Limb (tissue), 2 donors: ENCODE measurements around the gene MED28.
A peak's percentile ranks its signal among the peaks of the same experiment; 100 is the strongest.
"Not testable (repeated sequence)": the region's sequence is repeated elsewhere in the genome, so short reads cannot be mapped to it uniquely, and the experiment has no call there.

Experiments used
- DNase-seq, 2 donors: peaks; one replicate each; pipeline ENCODE4 v3.0.0-alpha.2; 2016; ENCODE audit errors: extremely low spot score in 2 of 2

The MED28 gene

GRCh38 chr4:17616283-17616682 is 1.8 kb downstream of the MED28 start:
- no peak for DNase-seq

DNA sequence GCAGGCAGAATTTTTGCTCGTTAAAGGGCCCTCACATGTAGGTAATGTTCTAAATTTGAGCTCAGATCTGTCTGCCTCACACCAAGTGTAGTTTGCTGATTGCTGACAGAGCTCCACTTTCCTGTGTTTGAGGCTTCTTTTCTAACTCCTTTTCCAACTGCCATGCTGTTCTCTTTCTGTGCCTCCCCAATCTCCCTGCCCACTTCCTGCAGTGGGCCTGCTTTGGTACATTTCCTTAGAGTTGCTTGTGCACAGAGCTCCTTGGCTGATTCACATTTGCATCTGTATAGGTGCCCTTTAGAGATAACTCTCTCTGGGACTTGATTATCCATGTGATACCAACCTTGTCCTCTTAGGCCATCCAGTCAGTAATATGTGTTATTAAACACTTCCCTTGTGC is 4.5 kb downstream of the MED28 start:
- no peak for DNase-seq

DNA sequence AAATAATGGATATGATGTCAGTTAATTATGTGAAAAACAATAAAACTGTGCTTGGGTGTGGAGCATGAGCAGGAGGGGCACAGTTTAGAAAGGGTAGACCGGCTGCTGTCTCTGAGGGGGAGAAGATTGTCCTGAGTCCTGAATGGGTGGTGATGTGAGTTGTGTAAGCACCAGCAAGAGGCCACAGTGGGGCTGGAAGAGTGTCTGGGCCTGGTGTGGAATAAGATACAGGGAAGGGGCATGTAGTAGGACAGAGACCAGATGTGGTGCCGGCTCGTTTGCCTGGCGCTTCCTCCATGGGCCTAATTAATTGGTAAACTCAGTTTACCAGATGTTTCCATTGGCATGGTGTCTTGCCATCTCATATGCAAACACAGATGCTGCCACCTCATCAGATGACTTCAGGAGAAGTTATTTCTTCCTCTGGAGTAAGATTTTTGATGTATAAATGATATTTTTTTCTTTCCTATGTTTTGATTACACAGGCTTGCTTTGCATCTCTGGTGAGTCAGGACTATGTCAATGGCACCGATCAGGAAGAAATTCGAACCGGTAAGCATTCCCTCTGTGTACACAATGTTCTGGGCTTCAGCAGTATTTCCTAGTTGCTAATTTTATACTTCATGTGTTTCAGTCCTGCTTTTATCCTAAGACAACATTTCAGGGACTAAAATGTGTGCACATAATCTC is 5.1 kb downstream of the MED28 start:
- no peak for DNase-seq

GRCh38 chr4:17623451-17624001 is 9.1 kb downstream of the MED28 start:
- DNase-seq: no peak

DNA sequence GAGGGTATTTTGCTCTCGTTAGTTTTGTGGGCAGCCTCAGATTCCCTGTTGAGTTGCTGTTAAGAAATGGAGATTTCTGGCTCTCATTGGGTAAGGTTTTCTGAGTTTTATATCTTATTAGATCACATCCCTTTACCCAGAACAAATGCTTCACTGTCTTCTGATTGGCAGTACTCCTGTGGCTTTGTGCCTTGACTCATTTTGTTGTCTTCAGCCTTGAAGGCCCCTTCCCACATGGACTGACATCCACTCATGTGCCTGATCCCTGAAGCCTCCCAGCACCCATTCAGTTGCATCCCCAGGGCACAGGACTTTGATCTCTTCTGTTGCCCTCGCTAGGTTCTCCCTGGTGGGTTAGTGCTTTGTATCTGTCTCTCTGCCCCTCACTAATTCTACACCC is 10.4 kb downstream of the MED28 start:
- no peak for DNase-seq

DNA sequence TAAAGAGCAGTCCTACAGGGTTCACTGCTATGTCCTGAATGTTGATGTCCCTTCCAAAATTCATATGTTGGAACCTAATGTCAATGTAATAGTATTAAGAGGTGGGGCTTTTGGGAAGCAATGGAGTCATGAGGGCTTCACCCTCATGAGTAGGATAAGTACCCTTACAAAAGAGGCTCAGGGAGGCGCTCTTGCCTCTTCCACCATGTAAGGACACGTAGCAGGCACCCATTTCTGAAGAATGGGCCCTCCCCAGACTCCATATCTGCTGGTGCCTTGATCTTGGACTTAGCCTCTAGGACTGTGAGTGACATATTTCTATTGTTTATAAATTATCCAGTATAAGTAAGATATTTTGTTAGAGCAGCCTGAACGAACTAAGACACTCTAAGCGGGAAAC is 15.8 kb downstream of the MED28 start:
- no peak for DNase-seq

GRCh38 chr4:17633600-17633999 is 19.2 kb downstream of the MED28 start:
- no peak for DNase-seq

GRCh38 chr4:17635056-17635455 is 20.6 kb downstream of the MED28 start:
- DNase-seq: no peak

GRCh38 chr4:17636341-17636695 is 21.9 kb downstream of the MED28 start:
- DNase-seq: no peak

DNA sequence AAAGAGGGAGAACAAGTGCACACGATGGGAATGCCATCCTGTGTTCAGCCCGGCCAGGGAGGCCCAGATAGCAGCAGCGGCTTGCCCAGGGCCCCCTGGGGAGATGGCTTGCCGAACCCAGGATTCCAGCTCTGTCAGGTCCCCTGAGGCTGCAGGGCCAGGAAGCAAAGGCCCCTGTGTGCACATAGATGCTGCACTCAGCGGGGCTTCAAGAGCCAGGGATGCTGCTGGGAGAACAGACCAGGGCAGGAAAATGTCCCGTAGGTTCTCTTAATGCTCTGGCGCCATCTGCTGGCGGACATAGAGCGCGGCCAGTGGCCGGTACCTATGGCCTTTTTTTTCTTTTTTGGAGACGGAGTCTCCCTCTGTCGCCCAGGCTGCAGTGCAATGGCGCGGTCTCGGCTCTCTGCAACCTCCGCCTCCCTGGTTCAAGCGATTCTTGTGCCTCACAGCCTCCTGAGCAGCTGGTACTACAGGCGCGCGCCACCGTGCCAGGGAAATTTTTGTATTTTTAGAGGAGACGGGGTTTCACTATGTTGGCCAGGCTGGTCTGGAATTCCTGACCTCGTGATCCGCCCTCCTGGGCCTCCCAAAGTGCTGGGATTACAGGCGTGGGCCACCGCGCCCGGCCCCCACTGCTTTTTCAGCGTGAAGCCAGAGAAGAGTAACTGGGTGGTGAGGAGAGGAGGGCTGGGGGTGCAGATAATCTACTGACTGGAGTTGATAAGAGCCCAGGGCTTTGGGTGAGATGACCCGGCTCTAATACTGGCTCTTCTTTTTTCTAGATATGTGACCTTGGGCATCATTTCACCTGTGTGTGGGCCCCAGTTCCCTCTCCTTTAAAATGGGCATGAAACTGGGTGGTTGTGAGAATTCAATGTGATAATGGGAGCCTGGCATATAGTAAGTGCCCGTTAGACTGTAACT is 22.5 kb downstream of the MED28 start:
- peak; percentile 43 to 74 for DNase-seq

GRCh38 chr4:17639136-17639535 is 24.7 kb downstream of the MED28 start:
- no peak for DNase-seq

DNA sequence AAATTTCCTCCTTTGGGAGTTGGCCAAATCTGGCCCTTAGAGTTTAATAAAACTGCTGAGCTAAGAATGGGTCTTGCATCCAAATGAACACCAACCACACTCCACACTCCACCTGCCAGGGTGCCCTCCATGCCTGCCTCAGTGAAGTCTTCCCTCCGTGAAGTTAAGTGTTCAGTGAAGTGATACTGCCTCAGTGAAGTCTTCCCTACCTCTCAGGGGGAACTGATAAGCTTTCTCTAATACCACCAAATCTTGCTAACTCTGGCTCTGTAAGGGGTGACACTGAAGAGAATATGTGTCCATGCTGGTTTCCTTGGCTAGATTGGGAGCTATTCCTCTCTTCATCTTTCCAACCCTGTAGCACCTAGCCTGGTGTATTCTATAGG is 27.9 kb downstream of the MED28 start:
- no peak for DNase-seq

GRCh38 chr4:17646693-17647092 is 32.3 kb downstream of the MED28 start:
- no peak for DNase-seq

- no peak for DNase-seq
These were observed 32.9 kb downstream of the MED28 start for GRCh38 chr4:17647176-17647806.

- DNase-seq: no peak
These were observed 33.5 kb downstream of the MED28 start for GRCh38 chr4:17647927-17648326.

DNA sequence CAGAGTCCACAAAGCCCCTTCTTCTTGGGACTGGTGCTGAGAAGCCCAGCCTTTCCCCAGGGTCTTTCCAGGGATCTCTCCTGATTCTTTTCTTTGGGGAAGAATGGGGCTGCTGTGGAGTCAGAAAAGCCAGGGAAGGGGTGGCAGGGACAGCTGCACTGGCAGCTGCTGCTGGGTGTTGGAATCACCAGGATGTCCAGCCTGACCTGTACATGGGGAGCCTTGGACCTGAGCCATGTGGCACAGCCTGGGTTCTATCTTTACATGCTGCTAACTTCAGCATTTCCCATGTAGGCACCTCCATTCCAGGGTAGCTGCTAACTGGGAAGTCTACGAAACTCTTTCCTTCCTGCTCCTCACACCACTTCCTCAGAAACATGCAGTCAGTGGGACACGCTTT is 36.0 kb downstream of the MED28 start:
- no peak for DNase-seq

DNA sequence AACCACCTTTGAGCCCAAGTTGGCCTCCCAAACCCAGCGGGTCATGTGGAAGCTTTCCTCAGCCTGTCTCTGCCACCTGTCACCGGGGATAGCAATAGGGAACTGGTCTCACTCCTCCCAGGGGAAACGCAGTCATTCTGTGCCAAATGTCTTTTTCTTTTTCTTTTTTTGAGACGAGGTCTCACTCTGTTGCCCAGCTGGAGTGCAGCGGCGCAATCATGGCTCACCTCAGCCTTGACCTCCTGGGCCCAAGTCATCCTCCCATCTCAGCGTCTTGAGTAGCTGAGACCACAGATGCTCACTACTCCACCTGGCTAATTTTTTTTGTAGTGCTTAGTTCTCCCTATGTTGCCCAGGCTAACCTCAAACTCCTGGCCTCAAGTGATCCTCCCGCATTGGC is 40.3 kb downstream of the MED28 start:
- DNase-seq: no peak

GRCh38 chr4:17657090-17657489 is 42.6 kb downstream of the MED28 start:
- DNase-seq: no peak

DNA sequence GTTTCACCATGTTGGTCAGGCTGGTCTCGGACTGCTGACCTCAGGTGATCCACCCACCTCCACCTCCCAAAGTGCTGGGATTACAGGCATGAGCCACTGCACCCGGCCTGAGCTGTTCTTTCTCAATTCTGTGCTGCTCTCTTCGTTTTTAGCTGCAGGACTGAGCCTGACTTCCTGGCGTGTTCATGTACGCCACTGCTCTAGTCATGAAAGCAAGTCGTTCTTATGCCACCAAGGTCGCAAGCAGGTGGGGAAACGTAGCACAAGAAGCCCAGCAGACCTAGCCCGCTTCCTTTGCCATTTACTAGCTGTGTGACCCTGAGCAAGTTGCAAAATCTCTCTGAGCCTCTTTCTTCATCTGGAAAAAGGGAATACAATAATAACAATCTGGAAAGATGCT is 43.4 kb downstream of the MED28 start:
- DNase-seq: no peak

DNA sequence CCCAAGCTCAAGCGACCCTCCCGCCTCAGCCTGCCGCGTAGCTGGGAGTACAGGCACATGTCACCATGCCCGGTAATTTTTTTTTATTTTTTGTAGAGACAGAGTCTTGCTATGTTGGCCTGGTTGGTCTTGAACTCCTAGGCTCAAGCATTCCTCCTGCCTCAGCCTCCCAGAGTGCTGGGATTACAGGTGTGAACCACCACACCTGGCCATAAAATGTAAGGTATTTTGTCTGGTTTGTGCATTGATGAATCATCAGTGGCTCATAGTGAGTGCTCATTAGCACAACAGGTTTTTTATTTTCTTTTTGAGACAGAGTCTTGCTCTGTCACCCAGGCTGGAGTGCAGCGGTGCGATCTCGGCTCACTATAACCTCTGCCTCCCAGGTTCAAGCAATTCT is 44.8 kb downstream of the MED28 start:
- not testable (repeated sequence) for DNase-seq

DNA sequence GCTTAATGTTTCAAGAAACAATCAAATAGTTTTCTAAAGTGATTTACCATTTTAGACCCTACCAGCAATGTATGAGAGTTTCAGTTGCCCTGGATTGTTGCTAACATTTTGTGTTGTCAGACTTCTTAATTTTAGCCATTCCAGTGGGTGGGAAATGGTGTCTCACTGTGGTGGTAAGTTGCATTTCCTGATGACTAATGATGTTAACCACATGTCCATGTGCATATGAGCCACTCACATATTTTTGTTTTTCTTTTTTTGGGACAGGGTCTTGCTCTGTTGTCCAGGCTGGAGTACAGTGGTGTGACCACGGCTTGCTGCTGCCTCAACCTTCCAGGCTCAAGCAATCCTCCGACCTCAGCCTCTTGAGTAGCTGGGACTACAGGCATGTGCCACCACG is 48.3 kb downstream of the MED28 start:
- no peak for DNase-seq

GRCh38 chr4:17664755-17665154 is 50.3 kb downstream of the MED28 start:
- no peak for DNase-seq
